HG02840 (cell line): Measurements from ENCODE around the gene XKR8.

Source experiments
- ATAC-seq: cut with Tn5 transposase; IDR thresholded peaks from one replicate; pipeline ENCODE4 v1.9.1; 2021; ENCODE audit warnings: mild to moderate bottlenecking, moderate library complexity, moderate number of reproducible peaks; ENCODE audit not compliant: unreplicated experiment, low FRiP score

XKR8 gene, protein sequence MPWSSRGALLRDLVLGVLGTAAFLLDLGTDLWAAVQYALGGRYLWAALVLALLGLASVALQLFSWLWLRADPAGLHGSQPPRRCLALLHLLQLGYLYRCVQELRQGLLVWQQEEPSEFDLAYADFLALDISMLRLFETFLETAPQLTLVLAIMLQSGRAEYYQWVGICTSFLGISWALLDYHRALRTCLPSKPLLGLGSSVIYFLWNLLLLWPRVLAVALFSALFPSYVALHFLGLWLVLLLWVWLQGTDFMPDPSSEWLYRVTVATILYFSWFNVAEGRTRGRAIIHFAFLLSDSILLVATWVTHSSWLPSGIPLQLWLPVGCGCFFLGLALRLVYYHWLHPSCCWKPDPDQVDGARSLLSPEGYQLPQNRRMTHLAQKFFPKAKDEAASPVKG

DNA sequence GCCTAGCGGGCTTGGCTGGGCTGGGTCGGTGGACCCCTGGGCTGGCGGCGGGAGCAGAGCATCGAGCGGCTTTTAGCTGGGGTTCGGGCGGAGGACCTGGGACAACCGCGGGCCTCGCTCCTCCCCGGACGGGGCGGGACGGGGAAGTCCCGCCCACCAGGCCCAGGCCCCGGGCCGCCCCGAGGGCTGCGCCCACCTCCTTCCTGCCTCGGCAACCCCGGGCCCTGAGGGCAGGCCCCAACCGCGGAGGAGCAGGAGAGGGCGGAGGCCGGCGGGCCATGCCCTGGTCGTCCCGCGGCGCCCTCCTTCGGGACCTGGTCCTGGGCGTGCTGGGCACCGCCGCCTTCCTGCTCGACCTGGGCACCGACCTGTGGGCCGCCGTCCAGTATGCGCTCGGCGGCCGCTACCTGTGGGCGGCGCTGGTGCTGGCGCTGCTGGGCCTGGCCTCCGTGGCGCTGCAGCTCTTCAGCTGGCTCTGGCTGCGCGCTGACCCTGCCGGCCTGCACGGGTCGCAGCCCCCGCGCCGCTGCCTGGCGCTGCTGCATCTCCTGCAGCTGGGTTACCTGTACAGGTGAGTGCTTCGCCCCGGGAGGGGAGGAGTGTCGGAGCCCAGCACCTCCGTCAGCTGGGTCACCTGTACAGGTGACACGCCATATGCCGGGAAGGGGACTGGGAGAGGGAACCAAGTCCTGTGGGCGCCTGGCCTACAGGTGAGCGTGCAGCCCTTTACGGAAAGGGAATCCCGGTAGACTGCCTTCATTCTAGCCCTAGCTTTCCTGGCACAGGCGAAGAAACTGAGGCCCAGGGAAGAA is at the start of gene XKR8:
XKR8 (plus strand) TSS at position 182 of the 812 bp plus-strand sequence; CDS start at position 279, 97 bp downstream.
- no peak for ATAC-seq

DNA sequence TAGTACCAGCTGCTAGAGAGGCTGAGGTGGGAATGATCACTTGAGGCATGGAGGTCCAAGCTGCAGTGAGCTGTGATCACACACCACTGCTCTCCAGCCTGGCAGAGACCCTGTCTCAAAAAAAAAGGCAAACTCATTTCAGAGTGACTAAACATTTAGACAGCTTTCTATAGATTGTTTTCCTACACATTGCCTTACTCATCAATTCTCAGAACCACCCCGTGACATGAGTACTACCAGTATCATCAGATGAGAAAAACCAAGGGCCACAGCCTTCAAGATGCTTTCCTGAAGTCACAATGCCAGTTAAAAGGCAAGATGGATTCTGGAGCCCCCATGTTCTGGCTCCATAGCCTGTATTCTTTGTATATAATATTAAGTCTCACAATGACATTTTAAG is 47.3 kb upstream of the XKR8 start:
- ATAC-seq = no peak

DNA sequence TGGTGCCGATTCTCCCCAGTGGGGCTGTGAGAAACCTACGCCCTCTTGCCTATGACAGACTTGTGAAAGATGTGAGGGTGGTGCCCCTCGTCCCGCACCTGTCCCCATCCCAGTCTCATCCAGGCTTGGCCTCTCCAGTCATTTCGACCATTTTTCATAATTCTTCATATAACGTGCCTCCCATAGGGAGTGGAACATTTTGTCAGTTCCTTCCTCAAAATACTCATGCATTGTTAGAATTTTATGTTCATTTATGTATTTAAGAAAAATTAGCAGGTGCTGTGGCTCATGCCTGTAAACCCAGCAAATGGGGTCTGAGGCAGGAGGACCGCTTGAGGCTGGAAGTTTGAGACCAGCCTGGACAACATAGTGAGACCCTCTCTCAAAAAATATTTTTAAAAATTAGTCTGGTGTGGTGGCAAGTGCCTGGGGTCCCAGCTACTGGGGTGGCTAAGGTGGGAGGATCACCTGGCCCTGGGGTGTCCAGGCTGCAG is 44.6 kb upstream of the XKR8 start:
- no peak for ATAC-seq

DNA sequence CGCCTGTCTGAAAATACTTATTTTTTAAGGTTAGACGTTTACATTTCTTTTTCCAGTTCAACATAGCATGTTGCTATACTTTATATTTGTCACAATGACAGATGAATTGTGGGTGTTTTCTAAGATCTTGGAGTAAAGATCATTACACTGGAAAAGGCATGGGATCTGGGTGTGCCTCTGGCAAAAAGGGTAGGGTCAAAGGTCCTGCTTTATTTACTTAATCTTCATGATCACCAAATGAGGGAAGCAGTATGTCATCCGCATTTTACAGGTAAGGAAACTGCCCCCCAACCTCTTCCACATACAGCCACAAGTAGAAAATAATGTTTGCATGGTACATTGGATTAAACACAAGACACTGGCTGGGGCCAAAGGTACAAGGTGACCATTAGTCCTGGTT is 37.5 kb upstream of the XKR8 start:
- no peak for ATAC-seq

DNA sequence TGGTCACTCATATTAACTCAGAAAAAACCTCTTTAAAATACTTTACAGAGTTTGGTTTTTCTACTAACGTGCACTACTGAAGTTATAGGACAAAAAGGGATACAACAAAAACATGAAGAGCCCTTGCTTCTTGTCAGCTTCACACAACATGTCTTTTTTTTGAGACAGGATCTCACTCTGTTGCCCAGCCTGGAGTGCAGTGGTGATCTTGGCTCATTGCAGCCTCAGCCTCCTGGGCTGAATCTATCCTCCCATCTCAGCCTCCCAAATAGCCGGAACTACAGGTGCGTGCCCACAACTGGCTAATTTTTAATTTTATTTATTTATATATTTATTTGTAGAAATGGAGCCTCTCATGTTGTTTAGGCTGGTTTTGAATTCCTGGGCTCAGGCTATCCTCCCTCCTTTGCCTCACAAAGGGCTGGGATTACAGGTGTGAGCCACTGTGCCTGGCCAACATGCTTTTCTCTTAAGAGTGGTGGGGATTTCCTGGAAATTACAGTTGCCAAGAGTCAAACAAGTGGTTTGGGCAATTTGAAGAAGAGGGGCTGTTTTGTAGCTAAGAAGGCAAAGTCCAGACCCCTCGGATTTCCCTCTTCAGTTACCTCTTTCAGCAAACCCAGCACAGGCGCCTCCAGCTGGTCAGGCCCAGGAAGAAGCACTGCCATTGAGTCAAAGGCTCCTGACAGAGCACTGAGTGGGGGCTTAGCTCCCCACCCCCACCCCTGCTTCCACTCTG is 31.4 kb upstream of the XKR8 start:
- no peak for ATAC-seq

DNA sequence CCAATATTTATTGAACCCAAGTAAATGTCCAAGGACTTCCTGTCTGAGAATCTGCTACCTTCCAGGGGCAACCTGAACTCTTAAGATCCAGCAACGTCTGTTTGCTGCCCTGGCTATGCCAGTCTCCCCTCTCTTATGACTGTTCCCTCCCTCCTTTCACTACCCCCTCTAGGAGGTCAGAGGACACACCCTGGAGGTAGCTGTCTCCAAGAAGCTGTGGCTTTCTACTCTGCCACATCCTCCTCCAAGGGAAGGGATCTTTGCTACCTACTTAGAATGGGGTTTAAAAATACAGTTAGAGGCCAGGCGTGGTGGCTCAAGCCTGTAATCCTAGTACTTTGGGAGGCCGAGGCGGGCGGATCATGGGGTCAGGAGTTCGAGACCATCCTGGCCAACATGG is 28.6 kb upstream of the XKR8 start:
- no peak for ATAC-seq

DNA sequence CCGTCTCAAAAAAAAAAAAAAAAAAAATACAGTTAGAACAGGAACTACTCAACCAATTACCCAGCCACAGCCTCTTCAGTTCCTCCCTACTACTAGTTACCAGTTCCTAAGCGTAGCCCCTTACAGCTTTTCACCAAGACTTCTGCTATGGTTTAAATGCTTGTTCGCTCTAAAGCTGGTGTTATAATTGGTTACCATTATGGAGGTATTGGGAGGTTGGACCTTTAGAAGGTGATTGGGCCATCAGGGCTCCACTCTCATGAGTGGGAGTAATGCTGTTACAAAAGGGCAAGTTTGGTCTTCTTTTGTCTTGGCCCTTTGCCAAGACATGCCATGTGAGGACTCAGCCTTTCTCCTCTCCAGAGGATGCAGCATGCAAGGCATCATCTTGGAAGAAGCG is 28.0 kb upstream of the XKR8 start:
- ATAC-seq = no peak

DNA sequence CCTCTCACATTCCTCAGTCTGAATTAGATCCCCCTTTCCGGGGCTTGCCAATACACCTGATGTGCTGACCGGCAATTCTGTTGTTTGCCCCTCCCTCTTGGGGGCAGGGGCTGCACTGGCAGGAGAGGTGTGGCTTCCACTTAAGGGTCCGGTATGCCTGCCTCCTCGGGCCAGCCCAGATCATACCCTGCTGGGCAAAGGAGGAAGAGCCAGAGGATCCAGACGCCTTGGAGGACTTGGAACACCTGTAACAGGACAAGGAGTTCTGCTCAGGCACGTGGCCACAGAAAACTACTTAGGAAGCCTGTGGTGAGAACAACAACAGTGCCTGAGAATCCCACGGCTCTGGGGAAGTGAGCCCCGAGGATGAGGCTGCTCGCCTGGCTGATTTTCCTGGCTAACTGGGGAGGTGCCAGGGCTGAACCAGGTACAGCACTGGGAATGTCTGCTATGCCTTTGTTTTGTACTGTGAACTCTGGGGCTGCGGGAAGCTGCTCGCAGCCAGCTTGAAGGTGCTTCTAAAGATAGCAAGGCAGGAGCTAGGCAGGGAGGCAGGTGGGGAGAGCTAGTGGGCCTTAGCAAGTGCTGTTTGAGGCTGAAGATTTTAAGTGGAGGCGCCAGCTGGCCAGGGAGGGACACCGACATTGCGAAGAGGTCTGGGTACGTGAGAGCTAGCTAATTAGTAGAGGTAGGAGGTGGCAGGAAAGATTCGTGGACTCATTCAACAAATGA is 24.8 kb upstream of the XKR8 start, which contains the start of gene SMPDL3B:
SMPDL3B (plus strand) TSS at position 183 of the 732 bp plus-strand sequence; CDS start at position 367, 184 bp downstream.
- ATAC-seq = no peak

DNA sequence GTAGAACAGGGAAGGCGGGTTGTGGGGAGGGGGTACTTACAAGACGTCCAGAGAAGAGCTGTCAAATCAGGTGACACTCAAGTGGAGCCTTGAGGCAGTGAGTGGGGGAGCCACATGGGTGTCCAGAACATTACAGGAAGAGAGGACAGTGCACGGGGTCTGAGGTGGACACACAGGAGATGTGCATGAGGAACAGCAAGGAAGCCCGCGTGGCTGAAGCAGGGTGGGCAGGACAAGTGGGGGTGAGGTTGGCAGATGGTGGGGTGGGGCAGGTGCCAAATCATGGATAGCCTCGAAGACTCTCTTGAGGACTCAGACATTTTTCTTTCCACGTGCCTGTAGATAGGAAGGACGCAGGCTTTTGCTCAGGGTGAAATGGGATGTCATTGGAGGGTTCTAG is 24.1 kb upstream of the XKR8 start:
- no peak for ATAC-seq

DNA sequence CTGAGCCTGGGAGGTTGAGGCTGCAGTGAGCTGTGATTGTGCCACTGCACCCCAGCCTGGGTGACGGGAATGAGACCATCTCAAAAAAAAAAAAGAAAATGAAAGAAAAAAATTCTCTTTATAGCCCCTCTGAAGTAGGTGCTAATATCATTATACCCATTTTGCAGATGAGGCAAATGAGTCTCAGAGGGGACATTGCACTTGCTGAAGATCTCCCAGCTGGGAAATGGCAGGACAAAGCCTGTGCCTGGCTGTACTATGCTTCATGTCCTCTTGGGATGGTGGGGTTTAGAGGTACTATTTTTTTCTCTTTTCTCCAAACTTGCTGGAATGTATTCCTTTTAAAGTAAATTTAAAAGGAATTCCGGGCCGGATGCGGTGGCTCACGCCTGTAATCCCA is 23.4 kb upstream of the XKR8 start:
- ATAC-seq = no peak

DNA sequence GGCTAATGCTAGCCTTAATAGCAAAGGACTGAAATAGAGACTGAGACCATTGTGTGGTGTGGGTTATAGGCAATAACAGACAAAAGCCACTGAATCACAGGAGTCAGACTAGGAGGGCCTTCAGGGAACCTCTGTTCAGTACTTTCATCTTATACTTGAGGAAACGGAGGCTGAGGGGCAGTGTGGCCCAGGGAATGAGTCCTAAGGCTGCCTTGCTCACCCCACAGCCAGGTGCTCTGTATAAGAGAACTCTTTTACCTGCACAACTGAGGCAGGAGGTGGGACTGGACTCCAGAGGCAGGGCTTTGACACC is 22.3 kb upstream of the XKR8 start:
- ATAC-seq = no peak

DNA sequence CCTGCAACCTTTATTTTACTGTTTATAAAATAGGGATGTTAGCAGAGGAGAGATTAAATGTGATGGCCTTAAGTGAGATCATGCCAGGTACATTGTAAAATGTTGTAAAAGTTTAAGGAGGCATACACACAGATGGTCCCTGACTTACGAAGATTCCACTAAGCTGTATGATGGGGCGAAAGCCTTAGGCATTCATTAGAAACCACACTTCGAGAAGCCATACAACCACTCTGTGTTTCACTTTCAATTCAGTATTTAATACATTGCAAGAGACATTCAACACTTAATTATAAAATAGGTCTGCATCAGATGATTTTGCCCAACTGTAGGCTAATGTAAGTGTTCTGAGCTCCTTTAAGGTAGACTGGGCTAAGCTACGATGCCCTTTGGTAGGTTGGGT is 21.3 kb upstream of the XKR8 start:
- ATAC-seq = no peak

DNA sequence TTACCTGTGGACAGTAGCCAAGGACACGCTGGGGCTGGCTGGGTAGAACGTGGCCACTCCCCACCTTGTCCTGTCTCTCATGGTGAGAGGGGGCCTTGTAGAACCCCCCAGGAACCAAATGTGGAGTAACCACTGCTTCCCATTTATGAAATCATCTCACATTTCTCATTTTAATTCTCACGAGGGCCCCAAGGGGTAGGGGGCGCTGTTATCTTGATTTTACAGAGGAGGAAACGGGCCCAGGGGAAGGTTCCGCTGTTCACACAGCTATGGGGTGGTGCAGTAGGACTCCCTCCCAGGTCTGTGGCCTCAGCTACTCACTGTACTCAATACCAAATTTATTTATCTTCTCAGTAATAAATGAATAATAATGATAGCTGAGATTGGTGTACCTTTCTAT is 19.5 kb upstream of the XKR8 start:
- ATAC-seq = no peak

DNA sequence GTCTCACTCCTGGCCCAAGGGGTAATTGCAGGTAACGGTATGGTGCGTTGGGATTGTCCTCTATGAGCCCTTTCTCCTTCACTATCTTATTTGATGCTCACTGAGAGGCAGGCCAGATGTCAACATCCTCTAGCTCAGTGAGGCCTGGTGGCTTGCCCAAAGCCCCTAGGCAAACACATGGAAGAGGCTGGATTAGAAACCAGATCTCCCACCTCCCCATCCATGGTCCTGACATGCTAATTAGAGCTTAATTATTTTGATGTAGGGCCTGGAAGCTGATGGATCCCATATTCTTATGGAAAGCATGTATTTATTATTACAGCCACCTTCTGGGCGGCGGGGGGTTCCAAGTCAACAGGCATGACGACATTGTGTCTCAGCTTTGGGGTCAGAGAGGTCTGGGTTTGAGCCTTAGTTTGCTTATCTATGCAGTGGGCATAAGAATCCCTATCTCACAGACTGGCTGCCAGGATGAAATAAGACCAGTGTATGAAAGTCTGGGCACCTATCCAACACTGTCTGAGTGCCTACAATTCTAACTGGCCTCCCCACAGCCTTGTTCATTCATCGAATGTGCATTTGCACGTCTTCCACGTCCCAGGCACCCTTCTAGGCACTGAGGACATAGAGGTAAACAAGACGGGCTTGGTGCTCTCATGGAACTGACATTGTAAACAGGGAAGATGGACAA is 18.8 kb upstream of the XKR8 start:
- ATAC-seq = no peak

DNA sequence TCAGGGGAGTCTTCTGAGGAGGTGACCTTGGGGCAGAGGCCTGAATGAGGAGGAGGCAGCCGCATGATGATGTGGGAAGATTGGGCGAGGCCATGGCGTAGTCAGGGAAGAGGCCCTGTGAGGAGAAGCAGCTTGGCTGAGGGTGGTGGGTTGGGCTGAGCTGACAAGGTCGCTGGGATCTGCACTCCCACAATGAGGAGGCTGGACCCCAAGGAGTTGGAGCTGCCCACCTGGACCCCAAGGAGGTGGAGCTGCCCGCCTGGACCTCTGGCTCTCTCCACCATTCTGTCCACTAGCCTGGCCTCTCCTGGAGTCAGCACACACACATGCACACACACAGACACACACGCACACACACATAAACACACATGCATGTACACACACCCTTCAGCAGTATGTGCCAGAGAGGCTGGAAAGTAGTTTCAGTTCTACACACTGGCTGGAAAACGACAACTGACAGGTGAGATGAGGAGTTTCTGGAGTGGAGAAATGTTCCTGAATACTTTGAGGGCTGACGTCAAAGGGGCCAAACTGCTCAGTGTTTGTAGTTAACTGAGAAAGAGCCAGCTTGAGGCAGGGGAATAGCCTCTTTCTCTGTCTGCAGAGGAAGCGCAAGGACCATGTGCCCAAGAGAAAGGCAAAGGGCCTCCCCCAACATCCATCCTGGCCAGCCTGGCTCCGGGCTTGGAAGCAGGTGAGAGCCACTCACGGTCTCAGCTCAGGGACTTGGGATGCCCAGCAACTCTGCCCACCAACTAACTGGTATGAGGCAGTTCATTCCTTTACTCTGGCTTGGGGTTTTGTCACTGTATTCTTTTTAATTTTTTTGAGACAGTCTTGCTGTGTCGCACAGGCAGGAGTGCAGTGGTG is 17.9 kb upstream of the XKR8 start:
- no peak for ATAC-seq

DNA sequence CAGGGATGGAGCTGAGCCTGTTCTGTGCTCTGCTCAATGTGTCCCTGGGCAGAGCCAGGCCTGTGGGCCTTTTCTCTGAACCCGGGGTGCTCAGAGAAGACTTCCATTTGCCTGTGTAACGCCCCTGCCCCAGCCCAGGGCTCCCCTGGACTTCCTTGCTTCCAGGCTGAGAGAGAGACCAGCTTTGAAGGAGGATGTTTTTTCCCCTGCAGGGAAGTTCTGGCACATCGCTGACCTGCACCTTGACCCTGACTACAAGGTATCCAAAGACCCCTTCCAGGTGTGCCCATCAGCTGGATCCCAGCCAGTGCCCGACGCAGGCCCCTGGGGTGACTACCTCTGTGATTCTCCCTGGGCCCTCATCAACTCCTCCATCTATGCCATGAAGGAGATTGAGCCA is 14.8 kb upstream of the XKR8 start:
- ATAC-seq = no peak

DNA sequence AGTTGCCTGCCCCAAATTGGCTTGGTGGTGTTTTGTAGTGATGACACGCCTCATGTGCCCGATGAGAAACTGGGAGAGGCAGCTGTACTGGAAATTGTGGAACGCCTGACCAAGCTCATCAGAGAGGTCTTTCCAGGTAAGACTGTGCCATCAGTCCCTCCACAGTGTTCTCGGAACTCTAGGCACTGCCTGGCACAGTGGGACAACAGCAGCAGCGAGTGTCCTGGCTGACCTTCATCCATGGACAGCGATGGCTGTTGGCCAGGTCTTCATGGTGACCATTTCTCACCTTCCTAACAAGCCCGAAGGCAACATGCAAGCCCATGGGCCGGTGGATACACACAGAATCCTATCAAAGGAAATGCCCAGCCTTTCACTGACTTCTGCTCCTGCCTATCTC is 10.7 kb upstream of the XKR8 start:
- ATAC-seq = no peak

DNA sequence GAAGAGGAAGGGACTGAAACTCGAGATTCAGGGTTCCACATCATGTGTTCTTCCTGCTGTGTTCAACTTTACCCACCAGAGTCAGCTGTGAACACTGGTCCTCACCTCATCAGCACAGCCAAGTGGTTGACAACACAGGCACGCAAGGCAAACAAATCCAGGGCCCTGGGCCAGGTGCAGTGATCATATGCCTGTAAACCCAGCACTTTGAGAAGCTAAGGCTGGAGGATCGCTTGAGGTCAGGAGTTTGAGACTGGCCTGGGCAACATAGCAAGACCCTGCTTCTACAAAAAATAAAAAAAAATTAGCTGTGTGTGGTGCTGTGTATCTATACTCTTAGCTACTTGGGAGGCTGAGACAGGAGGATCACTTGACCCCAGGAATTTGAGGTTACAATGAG is 8.4 kb upstream of the XKR8 start:
- no peak for ATAC-seq

DNA sequence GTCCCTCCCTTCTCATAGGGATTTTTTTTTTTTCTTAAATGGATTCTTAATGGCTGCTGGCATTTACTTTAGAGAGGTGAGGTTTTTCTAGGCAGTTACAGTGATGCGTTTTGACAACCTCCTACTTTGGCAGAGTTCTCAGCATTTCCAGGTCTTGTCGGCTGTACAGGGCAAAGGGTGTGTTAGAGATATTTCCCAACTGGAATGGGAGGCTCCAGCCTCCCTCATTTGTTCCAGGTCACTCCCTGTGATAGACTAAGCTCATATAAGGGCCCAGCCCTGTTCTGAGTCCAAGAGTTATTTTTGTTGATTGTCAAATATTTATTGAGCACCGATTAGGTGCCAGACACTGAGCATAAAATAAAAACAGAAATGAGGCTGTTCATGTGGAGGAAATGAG is 7.6 kb upstream of the XKR8 start:
- ATAC-seq = no peak
